ENCODE results near the gene PELI2. TPM values are rescaled to one million over a fixed set of nuclear protein-coding genes. Genes with fewer than 3 reads are reported as not detected.

The PELI2 gene
- total RNA-seq, 4 donors from 2014 or later, result 10.0 to 17.0 (median 13.2) TPM

GRCh38 chr14:56133547-56133946 lies 15.3 kb downstream of the PELI2 start:
- H3K4me3 ChIP-seq (ENCODE audit: low read depth, poor library complexity, severe bottlenecking), result no peak overlapping the region
- no peak for DNase-seq (ENCODE audit: low spot score in 2 of 2)
- intact Hi-C loops (cut with DNase I; ENCODE audit: low total_unique reads), result no loop called here
- 46 to 49% methylated on average over 4 of the region's 4 CpGs for WGBS, 2 donors
- TF ChIP-seq POLR2A (IDR thresholded peaks at IDR 0.05), result no peak
- TF ChIP-seq CTCF (IDR thresholded peaks at IDR 0.05), result no peak

- WGBS, 2 donors, result 26 to 47% methylated on average over 5 of the region's 5 CpGs
- no peak overlapping the region for H3K4me3 ChIP-seq (ENCODE audit: low read depth, poor library complexity, severe bottlenecking)
- intact Hi-C loops (cut with DNase I; ENCODE audit: low total_unique reads), result no loop called here
- TF ChIP-seq POLR2A (IDR thresholded peaks at IDR 0.05) (no peak), CTCF (IDR thresholded peaks at IDR 0.05) (no peak)
- peak in 1 of 2 donors; percentile 41 for DNase-seq (ENCODE audit: low spot score in 2 of 2)
These were observed 16.8 kb downstream of the PELI2 start for GRCh38 chr14:56135001-56135400.

GRCh38 chr14:56135668-56136067 lies 17.5 kb downstream of the PELI2 start:
- no peak overlapping the region for H3K4me3 ChIP-seq (ENCODE audit: low read depth, poor library complexity, severe bottlenecking)
- no peak for TF ChIP-seq CTCF (IDR thresholded peaks at IDR 0.05)
- no peak for TF ChIP-seq POLR2A (IDR thresholded peaks at IDR 0.05)
- no peak for DNase-seq (ENCODE audit: low spot score in 2 of 2)
- 54 to 73% methylated on average over 1 of the region's 1 CpG for WGBS, 2 donors
- intact Hi-C loops (cut with DNase I; ENCODE audit: low total_unique reads), result no loop called here

- 54 to 90% methylated on average over 2 of the region's 2 CpGs for WGBS, 2 donors
- no peak overlapping the region for H3K4me3 ChIP-seq (ENCODE audit: low read depth, poor library complexity, severe bottlenecking)
- TF ChIP-seq CTCF (IDR thresholded peaks at IDR 0.05) (no peak), POLR2A (IDR thresholded peaks at IDR 0.05) (no peak)
- DNase-seq (ENCODE audit: low spot score in 2 of 2), result no peak
- intact Hi-C loops (cut with DNase I; ENCODE audit: low total_unique reads), result no loop called here
These were observed 18.6 kb downstream of the PELI2 start for GRCh38 chr14:56136571-56137452.

GRCh38 chr14:56137453-56137807 lies 19.2 kb downstream of the PELI2 start:
- intact Hi-C loops (cut with DNase I; ENCODE audit: low total_unique reads), result no loop called here
- DNase-seq (ENCODE audit: low spot score in 2 of 2), result no peak
- no peak overlapping the region for H3K4me3 ChIP-seq (ENCODE audit: low read depth, poor library complexity, severe bottlenecking)
- WGBS, 2 donors, result 77 to 80% methylated on average over 7 of the region's 7 CpGs
- TF ChIP-seq POLR2A (IDR thresholded peaks at IDR 0.05) (no peak), CTCF (IDR thresholded peaks at IDR 0.05) (no peak)

Measured in lower leg skin (tissue), 4 donors.